HG03469 (cell line): ENCODE results near the gene ENC1.

Experiments used
- ATAC-seq: cut with Tn5 transposase; IDR thresholded peaks from one replicate; pipeline ENCODE4 v1.9.1; 2021; ENCODE audit warnings: mild to moderate bottlenecking, moderate library complexity, moderate number of reproducible peaks; ENCODE audit not compliant: unreplicated experiment

Gene ENC1

DNA sequence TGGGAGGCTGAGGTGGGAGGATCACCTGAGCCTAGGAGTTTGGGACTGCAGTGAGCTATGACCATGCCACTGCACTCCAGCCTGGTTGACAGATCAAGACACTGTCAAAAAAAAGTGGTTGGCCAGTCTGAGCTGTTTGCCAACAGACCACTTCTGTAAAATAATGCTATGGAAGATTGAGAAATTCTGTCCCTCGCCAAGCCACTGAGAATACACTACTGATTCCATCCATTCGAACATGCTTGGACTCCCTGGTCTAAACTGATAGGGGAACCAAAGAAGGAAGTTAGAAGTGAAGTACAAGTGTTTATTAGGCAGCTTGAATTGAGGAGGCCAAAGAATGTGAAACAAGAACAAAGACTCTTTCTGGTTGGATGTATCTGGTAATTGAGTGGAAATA lies 27.2 kb downstream of the ENC1 start:
- no peak for ATAC-seq

GRCh38 chr5:74612045-74612444 lies 28.5 kb downstream of the ENC1 start:
- ATAC-seq = no peak

GRCh38 chr5:74608736-74609601 lies 31.6 kb downstream of the ENC1 start:
- ATAC-seq = no peak

DNA sequence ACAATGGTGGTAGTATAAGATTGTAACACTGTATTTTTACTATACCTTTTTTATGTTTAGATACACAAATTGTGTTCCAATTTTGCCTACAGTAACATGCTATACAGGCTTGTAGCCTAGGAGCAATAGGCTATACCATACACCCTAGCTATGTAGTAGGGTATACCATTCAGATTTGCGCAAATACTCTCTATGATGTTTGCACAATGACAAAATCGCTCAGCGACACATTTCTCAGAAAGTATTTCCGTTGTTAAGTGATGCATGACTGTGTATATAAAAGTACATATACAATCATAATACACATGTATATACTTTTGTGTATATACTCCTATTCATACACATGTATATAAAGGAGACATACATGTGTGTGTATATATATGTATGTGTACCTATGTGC lies 34.8 kb downstream of the ENC1 start:
- no peak for ATAC-seq

DNA sequence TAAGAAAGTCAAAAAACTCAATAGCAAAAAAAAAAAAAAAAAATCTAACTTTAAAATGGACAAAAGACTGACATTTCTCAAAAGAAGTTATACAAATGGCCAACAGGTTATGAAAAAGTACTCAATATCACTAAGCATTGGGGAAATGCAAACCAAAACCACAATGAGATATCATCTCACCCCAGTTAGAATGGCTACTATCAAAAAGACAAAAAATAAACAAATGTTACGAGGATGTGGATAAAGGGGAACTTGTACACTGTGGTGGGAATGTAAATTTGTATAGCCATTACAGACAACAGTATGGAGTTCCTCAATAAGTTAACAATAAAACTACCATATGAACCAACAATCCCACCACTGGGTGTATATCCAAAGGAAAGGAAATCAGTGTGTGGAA lies 37.2 kb downstream of the ENC1 start:
- ATAC-seq = no peak

DNA sequence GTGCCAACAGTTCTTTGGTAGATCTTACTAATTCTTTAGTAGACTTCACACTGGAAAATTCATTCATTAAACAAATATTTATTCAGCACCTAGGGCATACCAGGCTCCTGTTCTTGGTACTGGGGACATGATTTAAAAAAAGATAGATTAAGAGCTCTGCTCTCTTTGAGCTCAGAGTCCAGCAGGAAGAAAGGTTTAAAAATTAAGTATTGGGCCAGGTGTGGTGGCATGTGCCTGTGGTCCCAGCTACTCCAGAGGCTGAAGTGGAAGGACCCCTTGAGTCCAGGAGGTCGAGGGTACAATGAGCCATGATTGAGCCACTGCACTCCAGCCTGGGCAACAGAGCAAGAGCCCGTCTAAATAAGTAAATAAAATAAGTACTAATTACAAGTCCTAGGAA lies 41.4 kb downstream of the ENC1 start:
- ATAC-seq = no peak

GRCh38 chr5:74598731-74599130 lies 41.8 kb downstream of the ENC1 start:
- ATAC-seq = no peak

DNA sequence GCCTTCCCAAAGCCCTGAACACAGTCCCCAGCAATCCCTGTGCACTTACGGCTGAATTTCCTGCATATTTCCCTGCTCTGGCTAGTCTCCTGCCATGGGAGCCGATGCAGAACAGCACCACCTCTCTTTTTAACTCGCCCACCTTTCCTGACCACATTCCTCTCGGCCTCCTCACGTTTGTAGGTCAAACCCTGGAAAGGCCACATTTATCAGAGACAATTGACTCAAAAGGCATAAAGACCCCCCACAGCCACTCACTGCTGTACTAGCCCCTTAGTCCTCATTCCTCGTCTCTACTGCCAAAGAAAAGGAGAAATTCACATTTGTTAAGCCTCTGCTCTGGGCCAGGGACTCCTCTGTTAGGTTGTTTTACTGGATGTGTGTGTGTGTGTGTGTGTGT lies 43.6 kb downstream of the ENC1 start:
- ATAC-seq = no peak

DNA sequence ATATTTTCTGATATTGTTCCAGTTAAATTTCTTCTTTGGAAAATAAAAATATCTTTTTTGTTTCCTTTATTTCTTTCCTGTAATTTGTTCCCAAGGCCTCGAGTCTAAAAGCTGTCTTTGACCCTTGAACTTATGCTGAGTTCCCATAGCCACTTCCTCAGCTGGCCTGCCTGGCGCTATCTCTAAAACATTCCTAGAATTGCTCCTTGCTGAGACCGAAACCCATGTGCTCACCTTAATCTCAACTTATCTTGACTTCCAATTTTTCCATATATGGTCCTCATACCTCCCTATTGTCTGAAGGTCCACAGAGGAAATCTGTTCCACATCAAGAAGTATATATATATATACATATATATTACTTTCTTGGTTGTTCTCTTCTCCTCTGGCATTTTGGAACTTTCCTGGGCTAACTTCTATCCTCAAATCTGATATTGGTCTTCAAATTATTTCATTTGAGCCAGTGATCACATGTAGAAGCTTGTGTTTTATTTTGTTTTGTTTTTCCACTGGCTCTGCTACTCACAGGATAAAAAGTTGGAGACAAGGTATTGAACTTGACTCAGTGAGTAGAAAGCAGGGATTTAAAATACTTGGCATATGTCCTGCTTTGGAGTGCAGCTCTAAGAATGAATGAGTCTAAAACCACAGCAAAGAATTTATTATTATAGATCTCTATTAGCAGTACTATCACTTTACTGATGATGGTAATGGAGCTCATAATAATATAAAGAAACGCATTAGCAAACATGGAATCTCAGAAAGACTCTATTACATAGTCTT lies 45.2 kb downstream of the ENC1 start:
- no peak for ATAC-seq

DNA sequence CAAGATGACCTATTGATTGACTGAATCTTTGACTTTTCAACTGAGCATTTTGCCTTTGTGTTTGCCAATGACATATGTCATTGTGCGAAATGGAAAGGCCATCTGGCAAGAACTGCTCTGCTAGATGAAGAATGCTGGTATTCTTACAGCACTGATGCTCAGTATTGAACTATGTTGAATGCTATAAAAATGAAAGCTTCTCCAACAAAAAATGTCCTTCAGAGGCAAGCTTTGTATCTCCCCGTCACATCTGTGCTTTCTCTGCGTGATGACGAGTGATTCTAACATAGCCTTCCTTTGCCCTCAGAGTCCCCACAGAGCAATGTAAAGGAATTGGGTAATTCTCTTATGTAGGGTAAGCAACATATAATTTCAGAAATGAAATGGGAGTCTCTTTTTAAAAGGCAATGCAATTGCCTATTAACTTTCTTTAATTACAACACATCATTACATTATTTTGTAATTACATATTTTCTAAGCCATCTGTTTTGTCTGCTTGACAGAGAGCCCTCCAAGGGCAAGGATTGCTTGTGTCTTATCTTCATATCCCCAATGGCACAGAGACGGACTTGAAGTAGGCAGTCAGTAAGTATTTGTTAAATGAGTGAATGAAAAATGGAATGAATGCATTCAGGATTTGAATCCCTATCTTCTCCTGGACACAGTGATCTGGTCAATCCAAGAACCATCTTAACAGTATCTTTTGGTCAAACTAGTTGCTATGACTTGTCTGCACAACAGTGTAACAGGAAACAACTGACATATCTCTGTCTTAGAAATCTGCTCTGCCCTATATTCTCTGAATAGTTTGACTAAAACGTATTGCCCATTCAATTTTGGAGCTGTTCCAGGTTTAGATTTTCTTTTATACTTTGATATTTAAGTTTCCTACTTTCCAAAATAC lies 46.1 kb downstream of the ENC1 start:
- ATAC-seq = no peak

GRCh38 chr5:74589204-74590056 lies 51.1 kb downstream of the ENC1 start:
- no peak for ATAC-seq

DNA sequence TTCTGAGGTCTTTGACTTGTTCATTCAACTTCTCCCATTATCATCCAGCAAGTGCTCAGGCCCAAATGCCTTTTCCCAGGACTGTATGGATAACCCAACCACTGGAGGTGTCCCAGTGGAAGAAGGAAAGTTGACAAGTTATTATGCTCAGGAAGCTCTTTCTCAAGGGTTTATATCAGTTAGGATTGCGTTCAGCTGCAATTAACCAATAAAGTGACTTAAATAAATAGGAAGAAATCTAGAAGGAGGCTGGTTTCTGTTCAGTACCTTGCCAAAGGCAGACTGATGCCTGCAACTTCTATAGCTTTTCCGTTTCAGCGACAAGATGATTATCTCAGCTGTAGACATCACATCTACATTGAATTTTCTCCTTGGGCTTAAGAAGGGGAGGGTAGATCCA lies 52.1 kb downstream of the ENC1 start:
- ATAC-seq = no peak

DNA sequence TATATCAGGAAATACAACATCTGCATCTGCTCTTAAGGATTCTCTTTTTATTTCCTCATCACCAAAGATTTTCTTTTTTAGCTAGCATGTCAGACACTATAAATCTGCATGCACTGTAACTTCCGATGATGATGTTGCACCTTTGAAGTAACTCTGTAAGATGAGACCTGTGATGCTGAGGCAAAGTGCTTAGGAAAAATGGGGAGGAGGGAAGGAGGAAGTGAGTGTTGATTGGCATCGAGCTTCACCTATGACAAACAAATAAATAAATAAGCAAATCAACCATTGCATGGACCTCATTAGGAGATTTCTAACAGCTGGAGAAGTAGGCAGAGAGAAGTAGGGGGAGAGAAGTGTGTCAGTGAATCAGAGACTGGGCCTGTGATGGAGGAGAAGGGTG lies 52.6 kb downstream of the ENC1 start:
- no peak for ATAC-seq

- ATAC-seq = no peak
Measured at GRCh38 chr5:74587300-74587699, 53.2 kb downstream of the ENC1 start.

- ATAC-seq = no peak
Measured at GRCh38 chr5:74586856-74587255, 53.7 kb downstream of the ENC1 start.

DNA sequence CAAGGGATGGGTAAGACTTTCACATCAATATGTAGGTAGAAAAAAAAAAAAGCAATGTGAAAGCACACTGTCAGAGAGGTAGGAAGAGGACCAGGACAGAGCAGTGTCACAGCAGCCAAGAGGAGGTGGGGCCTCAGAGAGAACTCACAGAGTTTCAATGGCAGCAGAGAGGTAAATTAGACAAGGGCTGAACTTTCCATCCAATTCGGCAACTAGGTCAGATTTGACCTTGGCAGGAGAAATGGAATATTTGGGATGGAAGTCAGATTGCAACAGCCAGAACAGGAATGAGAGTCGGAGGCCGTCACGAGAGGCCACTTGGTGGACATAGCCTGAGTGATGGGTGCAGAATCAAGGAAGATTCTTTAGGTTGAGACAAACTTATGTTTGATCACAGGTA lies 57.7 kb downstream of the ENC1 start:
- no peak for ATAC-seq

DNA sequence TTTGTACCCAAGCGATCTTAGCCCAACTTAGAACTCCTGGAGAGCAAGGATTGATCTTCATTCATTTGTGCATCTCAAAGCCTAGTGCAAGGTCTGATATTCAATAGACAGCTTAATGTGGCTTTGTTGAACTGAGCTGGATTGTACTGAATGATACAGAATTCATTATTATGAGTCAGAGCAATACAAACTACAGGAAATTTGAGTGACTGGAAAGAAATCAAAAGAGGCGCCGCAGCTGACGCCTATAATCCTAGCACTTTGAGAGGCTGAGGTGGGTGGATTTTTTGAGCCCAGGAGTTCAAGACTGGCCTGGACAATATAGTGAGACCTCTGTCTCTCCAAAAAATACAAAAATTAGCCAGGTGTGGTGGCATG lies 58.6 kb downstream of the ENC1 start:
- ATAC-seq = no peak

DNA sequence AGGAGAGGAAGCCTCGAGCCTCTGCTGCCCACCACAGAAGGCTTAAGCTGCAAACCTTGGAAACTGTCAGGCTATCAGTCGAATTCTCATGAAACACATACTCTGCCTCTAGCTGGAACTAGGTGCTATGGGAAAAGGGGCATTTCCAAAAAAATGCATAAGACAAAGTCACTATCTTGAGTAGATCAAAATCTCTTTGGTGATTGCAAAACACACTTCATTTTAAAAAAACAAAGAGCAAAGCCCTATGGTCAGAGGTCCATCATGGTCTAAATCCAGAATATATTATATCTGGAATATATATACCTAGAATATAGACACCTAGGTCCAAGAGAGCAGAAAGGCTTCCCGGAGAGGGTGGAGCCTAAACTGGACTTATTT lies 59.8 kb downstream of the ENC1 start:
- ATAC-seq = no peak

DNA sequence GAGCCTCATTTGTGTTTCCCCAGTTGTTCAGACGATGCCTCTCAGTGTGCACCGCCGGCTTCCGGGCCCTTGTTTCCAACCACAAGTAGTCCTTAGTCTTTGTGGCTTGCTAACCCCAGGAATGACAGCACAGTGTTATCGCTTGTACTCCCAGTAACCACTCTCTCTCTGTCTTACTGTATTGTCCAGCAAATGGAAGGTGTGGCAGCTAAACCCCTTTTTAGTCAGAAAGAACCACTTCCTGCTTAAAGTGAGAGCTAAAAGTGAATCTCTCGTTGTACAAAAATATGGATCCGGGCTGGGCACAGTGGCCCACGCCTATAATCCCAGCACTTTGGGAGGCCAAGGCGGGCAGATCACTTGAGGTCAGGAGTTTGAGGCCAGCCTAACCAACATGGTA lies 61.3 kb downstream of the ENC1 start:
- peak; percentile 61 for ATAC-seq

GRCh38 chr5:74578356-74579044 lies 62.0 kb downstream of the ENC1 start:
- ATAC-seq = no peak
